Measurements from ENCODE around the gene TP53RK.

GRCh38 chr20:46703435-46703834 is 14.2 kb upstream of the TP53RK start:
- TF ChIP-seq CTCF (IDR thresholded peaks at IDR 0.05 in 8 of 11, conservative IDR thresholded peaks at IDR 0.05 in 3 of 11) (no peak), POLR2AphosphoS5 (IDR thresholded peaks at IDR 0.05) (no peak)

Data from spleen (tissue), 7 donors.